ENCODE data around the gene SLC16A4.
A peak's percentile ranks its signal among the peaks of the same experiment; 100 is the strongest.

The SLC16A4 gene

DNA sequence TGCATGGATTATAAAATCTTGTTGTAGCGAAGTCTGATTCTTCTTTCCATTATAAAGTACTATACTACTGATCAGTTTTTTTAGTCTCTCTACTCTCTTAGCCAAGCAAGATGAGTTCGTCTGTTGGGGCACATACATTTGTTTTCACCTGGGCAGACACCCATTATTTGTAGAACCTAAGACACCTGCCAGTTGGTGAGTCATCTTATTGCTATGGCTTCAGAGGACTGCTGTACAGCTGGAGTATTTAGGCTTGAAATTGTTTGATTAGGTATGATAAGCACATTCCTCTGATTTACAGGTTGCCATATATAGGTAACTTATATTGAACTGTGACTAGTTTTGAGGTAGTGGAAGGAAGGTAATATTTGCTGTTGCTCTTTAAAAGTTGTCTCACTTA is 34.4 kb downstream of the SLC16A4 start:
- no peak for DNase-seq (ENCODE audit: low read depth)

DNA sequence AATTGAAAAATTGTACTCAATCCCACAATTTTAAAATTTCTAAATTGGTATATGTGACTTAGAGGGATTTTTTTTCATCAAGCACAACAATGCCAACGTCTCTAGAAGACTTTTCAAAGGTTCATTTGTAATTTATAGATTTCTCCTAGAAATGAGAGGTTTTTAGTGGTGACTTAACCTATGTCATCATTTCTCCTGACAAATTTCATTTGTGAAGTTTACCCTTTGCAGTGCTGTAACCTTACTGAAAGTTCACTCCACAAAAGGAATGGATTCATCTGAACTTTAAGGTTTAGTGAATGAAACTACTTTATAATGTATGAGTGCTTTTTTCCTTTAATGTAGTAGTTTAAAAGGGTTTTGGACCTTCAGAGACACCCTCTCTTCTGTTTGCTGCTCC is 35.5 kb downstream of the SLC16A4 start:
- DNase-seq (ENCODE audit: low read depth) = no peak

DNA sequence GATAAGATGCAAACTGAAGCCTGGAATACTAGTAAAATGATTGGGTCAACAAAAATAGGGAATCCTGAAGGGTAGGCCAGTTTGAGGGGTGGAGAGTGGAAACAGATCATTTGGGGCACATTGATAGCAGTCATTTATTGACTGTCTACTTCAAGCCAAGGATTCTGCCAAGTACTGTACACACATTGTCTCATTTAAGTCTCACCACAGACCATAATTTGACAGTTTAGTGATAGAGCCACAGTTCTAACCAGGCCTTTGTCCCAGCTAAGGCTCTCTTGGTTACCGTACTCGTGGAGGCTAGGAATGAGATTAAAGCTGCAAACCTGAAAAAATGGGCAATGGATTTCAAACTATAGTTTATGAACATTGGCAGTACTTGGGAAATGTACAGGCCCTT is 40.5 kb downstream of the SLC16A4 start:
- DNase-seq (ENCODE audit: low read depth) = no peak

DNA sequence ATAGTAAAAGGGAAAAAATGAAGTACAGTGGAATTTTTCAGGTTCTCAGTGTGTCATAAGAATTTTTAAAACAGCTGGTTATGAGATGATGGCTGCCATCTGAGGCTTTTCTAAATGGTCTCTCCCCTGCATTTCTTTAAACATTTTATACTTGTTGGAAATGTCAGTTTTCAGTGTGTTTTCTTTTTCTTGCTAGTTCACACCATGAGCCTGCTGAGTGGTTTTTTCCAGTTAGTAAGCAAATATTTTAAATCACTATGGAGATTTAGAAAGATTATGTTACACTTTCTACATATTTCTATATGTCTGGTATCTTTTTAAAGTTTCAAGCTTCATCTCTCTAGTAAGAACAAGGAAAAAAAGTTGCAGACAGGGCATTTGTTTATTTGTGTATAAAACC is 42.1 kb downstream of the SLC16A4 start:
- no peak for DNase-seq (ENCODE audit: low read depth)

DNA sequence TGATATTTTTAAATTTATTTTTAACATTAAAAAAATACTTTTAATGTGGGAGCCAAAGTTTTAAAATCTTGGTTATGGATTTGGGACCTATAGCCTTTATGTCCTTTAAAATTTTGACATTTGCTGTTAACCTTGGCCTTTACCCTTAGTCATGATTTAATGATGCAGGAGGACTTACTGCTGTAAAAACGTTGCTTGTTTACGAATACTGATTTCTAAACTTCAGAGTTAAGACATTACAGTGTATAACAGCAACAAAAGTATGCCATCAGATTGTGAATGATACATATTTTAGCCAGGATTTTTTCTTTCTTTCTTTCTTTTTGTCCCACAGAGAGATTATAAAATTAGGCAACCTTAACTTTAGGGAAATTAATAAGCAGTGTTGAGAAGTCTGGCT is 42.8 kb downstream of the SLC16A4 start:
- no peak for DNase-seq (ENCODE audit: low read depth)

DNA sequence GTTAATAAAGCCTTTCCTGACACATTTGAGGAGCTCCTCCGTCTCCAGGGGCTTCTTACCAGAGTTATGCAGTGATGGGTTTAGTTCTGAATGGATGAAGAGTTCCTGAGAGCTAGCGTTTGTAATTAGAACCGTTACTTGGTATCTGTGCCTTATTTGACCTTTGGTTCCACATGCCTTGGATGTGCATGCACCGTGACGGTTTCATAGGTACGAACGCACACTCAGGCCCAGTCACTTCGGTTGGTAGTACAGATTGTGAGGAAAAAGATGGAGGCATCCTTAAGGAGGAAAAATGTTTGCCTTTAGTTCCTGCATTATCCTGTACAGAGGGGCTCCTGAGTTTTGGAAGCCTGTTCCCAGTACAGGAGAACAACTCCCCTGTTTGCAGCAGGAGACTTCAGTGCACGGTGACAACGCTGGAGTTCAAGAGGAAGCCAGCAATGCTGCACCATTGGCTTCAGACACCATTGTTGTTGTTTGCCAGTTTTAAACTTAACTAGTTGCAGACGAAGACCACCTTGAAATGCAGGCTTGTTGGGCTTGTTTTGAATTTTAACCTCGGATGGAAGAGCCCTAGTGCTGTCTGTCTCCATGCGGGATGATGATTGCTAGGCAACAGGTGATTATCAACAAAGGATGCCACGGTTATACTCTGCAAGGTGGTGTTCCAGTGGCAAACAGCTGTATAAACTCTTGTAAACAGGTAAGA is 43.5 kb downstream of the SLC16A4 start:
- DNase-seq (ENCODE audit: low read depth) = no peak

DNA sequence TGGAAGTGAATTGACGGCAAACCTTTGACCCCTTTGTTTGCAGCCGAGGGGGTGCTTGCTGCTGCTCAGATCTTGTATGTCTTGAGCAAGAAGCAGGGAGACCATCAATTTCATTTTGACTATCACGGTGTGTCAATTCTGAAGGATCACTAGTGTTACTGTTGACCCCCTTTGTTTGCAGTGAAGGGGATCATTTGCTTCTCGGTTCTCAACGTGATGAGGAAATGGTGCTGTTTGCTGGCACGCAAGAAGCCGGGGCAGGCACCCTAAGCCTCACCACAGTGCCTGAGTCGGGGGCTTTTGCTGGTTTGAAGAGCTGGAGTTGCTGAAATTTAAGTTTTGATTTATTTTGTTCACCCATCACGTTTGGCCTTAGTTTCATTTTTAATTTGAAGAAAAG is 44.1 kb downstream of the SLC16A4 start:
- no peak for DNase-seq (ENCODE audit: low read depth)

DNA sequence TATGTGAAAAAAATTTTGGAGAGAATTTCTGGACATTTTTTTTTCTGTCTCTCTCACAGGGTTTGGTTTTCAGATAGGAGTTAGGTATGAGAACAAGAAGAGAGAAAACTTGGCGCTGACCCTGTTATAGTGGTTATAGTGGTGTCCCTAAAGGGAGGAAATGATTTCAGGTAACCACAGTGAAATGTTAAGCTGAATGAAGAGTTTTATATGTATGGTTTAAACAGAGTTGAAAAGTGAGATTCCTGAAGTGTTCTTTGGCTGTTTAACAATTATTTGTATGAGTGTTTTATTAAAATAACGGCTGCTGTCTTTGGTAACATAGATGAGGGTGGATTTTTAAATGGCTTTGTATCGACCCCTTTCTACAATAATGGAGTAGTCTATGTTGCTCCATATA is 45.3 kb downstream of the SLC16A4 start:
- DNase-seq (ENCODE audit: low read depth) = no peak

DNA sequence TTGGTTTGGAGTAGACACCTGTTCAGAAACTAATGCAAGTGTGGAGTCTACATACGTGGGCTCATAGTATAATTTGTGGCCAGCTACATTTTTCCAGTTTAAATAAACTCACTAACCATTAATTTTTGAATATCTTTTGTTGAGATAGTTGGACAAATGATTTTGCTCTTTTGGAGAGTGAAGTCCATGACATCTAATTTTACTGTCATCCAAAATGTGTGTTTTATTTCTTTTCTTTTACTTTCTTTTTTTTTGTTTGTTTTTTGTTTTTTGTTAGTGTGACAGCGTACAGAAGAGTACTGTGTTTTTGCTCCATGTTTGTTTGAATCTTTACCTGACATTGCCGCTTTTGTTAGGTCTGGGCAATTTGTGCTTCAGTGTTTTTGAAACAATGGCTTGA is 46.7 kb downstream of the SLC16A4 start:
- no peak for DNase-seq (ENCODE audit: low read depth)

DNA sequence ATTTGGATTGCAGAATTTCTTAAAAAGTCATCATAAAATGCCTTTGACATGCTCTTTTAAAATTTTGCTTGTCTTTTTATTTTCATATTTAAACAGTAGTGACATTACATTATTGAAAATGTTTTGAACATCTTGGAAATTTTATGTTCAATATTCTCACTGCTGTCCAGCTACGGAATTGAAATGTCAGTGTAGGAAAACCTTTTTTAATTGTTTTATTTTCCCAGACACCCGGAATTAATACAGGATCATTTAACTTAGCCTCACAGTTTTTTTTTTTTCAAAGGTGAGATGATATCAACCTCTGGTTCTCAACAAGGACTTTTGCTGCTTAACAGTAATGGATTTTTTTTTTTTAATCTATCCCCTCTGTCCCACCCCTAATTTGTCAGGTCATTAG is 47.6 kb downstream of the SLC16A4 start:
- no peak for DNase-seq (ENCODE audit: low read depth)

DNA sequence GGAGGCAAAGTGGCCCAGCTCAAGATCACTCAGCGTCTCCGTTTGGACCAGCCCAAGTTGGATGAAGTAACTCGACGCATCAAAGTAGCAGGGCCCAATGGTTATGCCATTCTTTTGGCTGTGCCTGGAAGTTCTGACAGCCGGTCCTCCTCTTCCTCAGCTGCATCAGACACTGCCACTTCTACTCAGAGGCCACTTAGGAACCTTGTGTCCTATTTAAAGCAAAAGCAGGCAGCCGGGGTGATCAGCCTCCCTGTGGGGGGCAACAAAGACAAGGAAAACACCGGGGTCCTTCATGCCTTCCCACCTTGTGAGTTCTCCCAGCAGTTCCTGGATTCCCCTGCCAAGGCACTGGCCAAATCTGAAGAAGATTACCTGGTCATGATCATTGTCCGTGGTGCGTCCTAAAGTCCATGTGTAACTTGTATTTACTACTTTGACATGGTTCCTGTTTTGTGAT is 48.9 kb downstream of the SLC16A4 start:
- no peak for DNase-seq (ENCODE audit: low read depth)

DNA sequence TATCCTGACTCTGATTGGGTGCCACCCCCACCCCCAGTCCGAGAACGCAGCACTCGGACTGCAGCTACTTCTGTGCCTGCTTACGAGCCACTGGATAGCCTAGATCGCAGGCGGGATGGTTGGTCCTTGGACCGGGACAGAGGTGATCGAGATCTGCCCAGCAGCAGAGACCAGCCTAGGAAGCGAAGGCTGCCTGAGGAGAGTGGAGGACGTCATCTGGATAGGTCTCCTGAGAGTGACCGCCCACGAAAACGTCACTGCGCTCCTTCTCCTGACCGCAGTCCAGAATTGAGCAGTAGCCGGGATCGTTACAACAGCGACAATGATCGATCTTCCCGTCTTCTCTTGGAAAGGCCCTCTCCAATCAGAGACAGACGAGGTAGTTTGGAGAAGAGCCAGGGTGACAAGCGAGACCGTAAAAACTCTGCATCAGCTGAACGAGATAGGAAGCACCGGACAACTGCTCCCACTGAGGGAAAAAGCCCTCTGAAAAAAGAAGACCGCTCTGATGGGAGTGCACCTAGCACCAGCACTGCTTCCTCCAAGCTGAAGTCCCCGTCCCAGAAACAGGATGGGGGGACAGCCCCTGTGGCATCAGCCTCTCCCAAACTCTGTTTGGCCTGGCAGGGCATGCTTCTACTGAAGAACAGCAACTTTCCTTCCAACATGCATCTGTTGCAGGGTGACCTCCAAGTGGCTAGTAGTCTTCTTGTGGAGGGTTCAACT is 49.5 kb downstream of the SLC16A4 start:
- no peak for DNase-seq (ENCODE audit: low read depth)

DNA sequence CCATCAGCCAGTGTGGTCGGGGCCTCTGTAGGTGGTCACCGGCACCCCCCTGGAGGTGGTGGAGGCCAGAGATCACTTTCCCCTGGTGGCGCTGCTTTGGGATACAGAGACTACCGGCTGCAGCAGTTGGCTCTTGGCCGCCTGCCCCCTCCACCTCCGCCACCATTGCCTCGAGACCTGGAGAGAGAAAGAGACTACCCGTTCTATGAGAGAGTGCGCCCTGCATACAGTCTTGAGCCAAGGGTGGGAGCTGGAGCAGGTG is 50.7 kb downstream of the SLC16A4 start:
- no peak for DNase-seq (ENCODE audit: low read depth)

DNA sequence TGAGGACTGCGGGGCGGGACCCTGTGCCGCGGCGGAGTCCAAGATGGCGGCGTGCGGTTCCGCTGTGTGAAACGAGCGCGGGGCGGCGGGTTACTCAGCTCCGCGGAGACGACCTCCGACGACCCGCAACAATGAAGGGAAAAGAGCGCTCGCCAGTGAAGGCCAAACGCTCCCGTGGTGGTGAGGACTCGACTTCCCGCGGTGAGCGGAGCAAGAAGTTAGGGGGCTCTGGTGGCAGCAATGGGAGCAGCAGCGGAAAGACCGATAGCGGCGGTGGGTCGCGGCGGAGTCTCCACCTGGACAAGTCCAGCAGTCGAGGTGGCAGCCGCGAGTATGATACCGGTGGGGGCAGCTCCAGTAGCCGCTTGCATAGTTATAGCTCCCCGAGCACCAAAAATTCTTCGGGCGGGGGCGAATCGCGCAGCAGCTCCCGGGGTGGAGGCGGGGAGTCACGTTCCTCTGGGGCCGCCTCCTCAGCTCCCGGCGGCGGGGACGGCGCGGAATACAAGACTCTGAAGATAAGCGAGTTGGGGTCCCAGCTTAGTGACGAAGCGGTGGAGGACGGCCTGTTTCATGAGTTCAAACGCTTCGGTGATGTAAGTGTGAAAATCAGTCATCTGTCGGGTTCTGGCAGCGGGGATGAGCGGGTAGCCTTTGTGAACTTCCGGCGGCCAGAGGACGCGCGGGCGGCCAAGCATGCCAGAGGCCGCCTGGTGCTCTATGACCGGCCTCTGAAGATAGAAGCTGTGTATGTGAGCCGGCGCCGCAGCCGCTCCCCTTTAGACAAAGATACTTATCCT is 51.2 kb downstream of the SLC16A4 start:
- DNase-seq (ENCODE audit: low read depth) = peak; percentile 27

DNA sequence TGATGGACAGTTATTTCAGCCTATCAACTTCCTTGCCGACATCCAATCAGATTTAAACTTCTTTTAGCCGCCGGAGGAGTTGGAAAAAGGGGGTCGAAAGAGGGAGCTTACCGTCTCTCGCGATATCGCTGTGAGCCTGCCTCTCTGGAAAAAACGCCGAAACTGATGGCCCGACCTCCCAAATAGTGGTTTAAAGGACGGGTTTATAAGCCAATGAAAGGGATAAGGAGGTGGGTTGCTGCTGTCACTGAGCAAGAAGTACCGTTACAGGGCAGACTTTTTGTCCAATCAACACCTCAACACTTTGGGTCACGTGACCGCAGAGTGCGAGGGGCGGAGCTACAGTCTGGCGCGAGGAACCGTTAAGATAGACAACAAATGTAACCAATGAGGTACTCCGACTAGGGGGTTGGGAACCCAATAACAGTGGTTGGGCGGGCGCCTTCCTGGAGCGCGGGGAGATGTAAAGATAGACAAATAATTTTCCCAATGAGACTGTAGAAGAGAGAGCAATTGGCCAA is 51.9 kb downstream of the SLC16A4 start, which contains the start of gene RBM15:
RBM15 (plus strand) TSS at position 492 of the 521 bp plus-strand sequence; CDS start at position 521, 29 bp downstream.
- DNase-seq (ENCODE audit: low read depth) = peak; percentile 95

DNA sequence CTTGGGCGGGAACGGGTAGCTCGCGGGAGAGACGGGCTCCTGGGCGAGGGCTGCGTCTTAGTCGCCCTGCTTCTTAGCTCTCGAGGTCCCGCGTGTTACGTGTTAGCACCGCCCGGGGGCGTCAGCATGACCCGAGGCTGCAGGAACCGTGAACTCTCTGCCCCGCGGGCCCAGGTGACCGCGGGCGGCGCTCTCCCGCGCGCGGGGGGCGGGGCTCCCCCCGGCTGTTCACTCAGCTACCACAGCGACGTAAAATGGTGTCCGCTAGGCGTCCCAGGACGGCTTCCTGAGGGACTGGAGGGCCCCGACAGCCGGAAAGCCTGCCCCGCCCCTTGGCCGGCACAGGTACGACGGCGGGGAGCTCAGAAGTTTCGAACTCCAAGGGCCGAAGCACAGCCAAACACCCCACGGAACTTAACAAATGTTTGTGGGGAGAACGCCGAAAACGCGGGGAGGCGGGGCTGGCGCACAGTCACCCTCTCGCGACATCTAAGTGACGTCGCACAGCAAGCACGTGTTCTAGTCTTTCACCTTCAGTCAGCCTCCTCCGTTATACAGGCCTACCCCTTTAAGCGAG is 52.4 kb downstream of the SLC16A4 start:
- DNase-seq (ENCODE audit: low read depth) = peak; percentile 94

DNA sequence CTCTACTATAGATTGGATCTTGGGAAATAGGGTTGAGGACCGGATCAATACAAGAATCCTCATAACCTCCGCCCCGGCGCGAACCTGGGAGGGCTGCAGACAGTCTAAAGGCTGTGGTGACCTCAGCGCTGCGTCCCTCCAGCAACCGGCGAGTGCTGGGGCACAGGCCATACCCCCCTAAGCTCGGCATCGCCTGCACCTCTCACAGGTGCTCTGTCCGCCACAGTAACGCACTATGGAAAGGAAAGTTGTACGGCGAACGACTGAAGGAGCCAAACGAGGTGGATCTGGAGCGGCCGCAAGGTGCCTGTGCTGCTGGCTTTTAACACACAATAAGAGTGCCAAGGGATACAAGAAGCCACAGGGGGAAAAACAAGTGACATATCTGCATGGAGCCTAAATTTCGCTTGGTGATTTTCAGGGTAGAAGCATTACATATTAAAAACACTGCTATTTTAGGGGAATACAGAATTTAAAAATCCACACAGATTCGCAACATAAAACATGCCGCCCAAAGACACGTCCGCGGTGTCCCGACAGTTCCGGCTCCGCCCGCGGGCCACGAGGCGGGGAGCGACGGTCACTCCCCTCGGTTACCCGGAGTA is 53.0 kb downstream of the SLC16A4 start:
- DNase-seq (ENCODE audit: low read depth) = peak; percentile 7

DNA sequence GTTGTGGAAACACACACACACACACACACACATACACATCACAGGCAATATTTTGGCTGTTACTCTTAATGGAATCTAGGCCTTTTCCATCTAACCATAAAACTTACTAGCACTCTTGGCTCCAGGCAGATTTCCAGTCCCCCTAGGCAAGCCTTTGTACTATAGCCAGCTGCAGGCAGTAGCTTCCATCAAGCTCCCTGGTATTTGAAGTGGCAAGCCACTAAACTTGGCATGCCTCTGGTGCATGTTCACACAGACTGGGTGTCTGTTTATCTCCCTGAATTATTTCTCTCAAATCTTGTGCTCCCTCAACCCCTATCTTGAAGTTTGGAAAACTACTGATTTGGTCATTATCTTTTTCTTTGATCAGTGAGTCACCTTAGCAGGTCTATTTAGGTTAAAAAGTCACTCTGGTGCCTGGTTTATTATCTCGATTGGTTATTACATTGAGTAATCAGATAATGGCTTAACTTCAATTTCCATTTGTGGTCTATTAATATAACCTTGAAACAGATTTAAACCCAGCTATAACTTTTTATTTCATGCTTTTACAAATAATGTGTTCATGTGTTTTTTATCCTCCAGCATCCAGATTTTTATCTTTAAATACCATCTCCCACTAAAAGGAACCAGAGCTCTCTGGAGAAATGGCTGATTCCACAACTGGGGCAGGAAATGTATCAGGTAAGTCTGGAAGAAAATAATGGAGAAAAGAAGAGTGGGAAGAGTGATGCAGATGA is 54.4 kb downstream of the SLC16A4 start:
- DNase-seq (ENCODE audit: low read depth) = no peak

DNA sequence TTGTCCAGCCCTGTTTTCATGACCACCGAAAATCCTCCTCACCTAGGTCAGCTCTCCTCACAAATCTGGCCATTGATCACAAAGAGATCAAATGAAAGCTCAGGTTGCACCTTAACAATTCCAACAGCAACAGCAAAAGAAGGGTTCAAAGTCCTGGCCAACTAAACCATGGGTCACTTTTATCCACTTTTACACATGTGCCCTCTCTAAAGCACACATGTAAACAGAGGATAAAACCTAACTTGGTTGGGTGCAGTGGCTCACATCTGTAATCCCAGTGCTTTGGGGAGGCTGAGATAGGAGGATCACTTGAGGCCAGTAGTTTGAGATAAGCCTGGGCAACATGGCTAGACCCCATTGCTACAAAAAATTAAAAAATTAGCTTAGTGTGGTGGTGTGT is 55.6 kb downstream of the SLC16A4 start:
- no peak for DNase-seq (ENCODE audit: low read depth)

DNA sequence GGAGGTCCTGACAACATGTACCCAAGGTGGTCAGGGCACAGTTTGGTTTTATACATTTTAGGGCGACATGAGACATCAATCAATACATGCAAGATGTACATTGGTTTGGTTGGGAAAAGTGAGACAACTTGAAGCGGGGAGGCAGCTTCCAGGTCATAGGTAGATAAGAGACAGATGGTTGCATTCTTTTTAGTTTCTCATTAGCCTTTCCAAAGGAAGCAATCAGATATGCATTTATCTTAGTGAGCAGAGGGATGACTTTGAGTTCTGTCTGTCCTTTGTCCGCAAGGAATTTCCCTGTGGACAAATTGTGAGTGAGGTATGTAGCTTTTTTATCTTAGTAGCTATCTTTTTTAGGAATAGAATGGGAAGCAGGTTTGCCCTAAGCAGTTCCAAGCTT is 62.1 kb downstream of the SLC16A4 start:
- no peak for DNase-seq (ENCODE audit: low read depth)

DNA sequence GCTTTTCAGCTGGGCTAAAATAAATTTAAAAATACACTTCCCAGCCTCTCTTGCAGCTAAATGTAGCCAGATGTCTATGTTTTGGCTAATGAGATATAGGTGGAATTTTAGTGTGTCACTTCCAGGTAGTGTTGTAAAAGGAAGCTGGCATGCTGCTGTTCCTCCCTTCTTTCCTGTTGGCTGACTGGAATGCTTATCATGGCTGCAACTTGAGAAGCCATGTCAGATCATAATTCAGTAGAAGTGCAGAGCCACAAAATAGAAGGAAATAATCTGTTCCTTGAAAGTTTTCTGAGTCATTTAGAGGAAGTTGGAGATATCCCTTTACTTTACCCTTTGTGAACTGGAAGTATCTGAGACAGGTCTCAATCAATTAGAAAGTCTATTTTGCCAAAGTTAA is 62.6 kb downstream of the SLC16A4 start:
- DNase-seq (ENCODE audit: low read depth) = no peak

Measured in stimulated activated CD8-positive, alpha-beta memory T cell treated with anti-CD3 and anti-CD28 coated beads, Interleukin-12 subunit alpha, Interleukin-12 subunit beta, amount 100 ng/mL, for 1 hour (primary cell).